HG03342 (cell line): Measurements from ENCODE around the gene RAET1G.
A peak's percentile ranks its signal among the peaks of the same experiment; 100 is the strongest.
"Not testable (repeated sequence)": the region's sequence is repeated elsewhere in the genome, so short reads cannot be mapped to it uniquely, and the experiment has no call there.

ENCODE experiments used
- ATAC-seq: cut with Tn5 transposase; IDR thresholded peaks from one replicate; pipeline ENCODE4 v1.9.1; 2021; ENCODE audit warnings: mild to moderate bottlenecking, moderate library complexity; ENCODE audit not compliant: unreplicated experiment

The RAET1G gene

GRCh38 chr6:149922642-149923326 lies at the start of gene RAET1G:
Gene RAET1G, minus strand, starts transcription at chr6:149923121. Its CDS starts 111 bp downstream, at chr6:149923010.
- peak; percentile 55 for ATAC-seq

- no peak for ATAC-seq
Measured at GRCh38 chr6:149969635-149970034, 46.7 kb upstream of the RAET1G start.

GRCh38 chr6:149968909-149969308 lies 46.0 kb upstream of the RAET1G start:
- not testable (repeated sequence) for ATAC-seq

- ATAC-seq = not testable (repeated sequence)
Measured at GRCh38 chr6:149967999-149968398, 45.1 kb upstream of the RAET1G start.

- no peak for ATAC-seq
Measured at GRCh38 chr6:149967591-149967990, 44.7 kb upstream of the RAET1G start.

GRCh38 chr6:149966319-149966718 lies 43.4 kb upstream of the RAET1G start:
- not testable (repeated sequence) for ATAC-seq

GRCh38 chr6:149965194-149966020 lies 42.5 kb upstream of the RAET1G start:
- no peak for ATAC-seq

- ATAC-seq = no peak
Measured at GRCh38 chr6:149964308-149965193, 41.6 kb upstream of the RAET1G start.

GRCh38 chr6:149963462-149964307 lies 40.8 kb upstream of the RAET1G start, which contains the start of gene ULBP1:
Gene ULBP1, plus strand, starts transcription at chr6:149963943. Its CDS starts 107 bp downstream, at chr6:149964050.
- ATAC-seq = no peak

GRCh38 chr6:149963212-149963461 lies 40.2 kb upstream of the RAET1G start:
- peak; percentile 52 for ATAC-seq

- ATAC-seq = no peak
Measured at GRCh38 chr6:149962461-149963211, 39.7 kb upstream of the RAET1G start.

GRCh38 chr6:149961728-149962425 lies 39.0 kb upstream of the RAET1G start:
- ATAC-seq = no peak

- no peak for ATAC-seq
Measured at GRCh38 chr6:149960488-149960887, 37.6 kb upstream of the RAET1G start.

- not testable (repeated sequence) for ATAC-seq
Measured at GRCh38 chr6:149959806-149960205, 36.9 kb upstream of the RAET1G start.

- not testable (repeated sequence) for ATAC-seq
Measured at GRCh38 chr6:149958124-149958523, 35.2 kb upstream of the RAET1G start.

- ATAC-seq = not testable (repeated sequence)
Measured at GRCh38 chr6:149955654-149956317, 32.9 kb upstream of the RAET1G start.

- not testable (repeated sequence) for ATAC-seq
Measured at GRCh38 chr6:149954984-149955653, 32.2 kb upstream of the RAET1G start.
